HG03060 (cell line): ENCODE results near the gene SDK2.
"Not testable (repeated sequence)": the region's sequence is repeated elsewhere in the genome, so short reads cannot be mapped to it uniquely, and the experiment has no call there.

ENCODE experiments used
- ATAC-seq: cut with Tn5 transposase; IDR thresholded peaks from one replicate; pipeline ENCODE4 v1.9.1; 2021; ENCODE audit warnings: low read depth, moderate number of reproducible peaks; ENCODE audit not compliant: unreplicated experiment

SDK2 gene

DNA sequence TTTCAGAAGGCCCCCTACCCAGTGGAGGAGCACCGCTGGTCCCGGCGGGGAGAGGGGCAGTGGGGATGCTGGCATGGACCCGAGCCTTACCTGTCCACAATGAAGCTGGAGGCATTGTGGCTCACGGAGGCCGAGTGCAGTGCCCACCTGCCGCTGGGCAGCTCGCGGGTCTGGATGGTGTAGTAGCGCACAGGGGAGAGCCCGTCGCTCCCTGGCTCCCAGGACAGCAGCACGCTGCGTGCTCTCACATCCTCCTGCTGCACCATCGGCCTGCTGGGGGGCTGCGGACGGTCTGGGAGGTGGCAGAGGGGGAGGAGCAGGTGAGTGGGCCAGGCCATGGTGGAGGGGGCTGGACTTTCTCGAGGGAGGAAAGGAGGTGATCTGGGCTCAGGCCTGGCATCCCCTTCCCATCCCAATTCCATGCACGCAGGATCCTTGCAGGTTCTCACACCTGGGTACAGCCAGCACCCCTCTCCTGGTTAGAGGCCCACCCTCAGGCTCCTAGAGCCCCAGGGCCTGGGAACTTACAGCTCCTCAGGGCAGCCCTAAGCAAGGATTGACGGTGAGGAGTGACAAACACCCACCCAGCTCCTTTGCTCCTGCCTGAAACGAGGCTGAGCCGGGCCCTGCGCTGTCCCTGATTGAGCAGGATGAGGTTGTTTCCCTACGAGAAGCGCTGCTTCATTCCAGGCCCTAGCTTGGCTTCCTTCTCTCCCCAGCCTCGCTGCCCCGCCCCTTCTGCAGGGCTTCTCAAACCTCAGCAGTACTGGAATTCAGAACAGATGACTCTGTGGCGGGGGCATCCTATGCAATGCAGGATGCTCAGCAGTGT is 256.3 kb downstream of the SDK2 start:
- no peak for ATAC-seq

DNA sequence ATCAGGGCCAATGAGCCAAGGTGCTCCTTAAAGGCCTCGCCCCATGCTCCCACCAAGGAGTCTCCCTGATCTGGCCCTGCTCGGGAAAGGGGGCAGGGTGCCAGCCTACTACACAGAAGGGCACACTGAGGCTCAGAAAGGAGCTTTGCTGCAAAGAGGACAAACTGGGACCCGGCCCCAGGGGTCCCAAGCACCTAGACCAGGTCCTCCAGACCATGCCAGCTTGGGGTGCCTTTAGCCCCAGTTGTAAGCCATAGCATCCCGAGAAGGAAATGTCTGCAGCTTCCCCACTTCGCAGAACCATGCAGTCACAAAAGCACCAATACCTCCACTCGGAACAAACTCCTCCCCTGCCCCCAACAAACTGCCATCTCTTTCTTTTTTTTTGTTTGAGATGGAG is 257.7 kb downstream of the SDK2 start:
- no peak for ATAC-seq

DNA sequence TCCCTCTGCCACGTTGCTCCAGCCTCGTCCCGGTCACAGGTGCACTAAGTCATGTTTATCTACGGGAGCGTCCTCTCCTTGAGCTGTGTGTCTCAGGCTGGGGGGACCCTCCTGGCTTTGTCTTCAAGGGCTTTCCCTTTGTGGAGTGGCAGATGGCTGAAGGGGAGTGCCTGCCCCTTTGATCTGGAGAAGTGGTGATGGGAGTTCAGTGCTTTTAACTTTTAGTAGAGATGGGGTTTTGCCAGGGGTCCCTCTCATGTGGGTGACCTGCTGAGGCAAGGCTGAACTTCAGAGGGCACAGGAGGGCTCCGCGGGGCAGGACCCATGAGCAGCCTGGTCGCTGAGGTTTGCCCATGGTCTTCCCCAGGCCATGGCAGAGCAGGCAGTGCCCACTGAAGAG is 259.3 kb downstream of the SDK2 start:
- ATAC-seq: no peak

DNA sequence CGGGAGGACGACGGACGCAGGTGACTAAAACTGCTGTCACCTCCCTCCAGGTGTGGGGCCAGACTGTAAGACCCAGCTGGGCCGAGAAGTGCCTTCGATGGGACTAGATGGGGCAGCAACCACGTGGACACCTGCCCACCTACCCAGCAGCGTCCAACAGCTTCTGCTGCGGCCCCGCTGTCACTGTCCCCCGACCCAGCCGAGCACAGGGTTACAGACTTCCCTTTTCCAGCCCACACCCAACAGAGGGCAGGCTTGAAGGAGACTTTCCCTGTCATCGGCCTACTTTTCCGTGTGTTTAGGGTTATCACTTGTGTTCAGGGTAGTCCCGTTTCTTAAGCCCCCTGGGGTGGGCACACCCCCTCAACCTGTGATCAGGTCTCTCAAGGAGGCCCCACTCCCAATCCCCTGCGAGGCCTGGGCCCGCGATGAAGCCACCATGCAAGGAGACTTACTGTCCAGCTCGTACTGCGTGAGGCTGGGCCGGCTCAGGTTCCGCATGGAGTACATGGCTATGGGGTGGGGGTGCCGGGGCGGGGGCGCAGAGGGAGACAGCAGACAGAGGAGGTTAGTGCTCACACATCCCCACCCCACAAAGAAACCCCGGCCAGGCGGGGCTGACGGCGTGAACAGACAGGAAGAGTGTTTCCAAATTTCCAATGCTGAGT is 263.7 kb downstream of the SDK2 start:
- ATAC-seq: no peak

DNA sequence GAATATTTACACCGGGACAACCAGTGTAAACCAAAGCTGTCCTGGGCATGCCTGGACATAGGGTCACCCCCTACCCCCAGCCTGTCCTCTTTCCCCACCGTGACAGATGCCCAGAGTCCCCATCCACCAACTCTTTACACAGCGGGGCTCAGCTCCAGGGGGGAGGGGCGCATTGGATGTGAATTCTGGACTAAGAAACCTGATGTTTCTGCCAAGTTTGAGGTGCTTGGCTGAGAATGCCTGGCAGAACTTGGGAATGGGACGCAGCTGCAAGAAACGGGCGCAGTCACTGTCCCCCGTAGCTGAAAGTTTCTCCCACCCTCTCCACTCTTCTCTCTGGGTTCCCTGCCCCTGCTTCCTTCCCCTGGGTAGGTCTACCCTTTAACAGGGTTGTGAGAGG is 264.4 kb downstream of the SDK2 start:
- ATAC-seq: no peak

DNA sequence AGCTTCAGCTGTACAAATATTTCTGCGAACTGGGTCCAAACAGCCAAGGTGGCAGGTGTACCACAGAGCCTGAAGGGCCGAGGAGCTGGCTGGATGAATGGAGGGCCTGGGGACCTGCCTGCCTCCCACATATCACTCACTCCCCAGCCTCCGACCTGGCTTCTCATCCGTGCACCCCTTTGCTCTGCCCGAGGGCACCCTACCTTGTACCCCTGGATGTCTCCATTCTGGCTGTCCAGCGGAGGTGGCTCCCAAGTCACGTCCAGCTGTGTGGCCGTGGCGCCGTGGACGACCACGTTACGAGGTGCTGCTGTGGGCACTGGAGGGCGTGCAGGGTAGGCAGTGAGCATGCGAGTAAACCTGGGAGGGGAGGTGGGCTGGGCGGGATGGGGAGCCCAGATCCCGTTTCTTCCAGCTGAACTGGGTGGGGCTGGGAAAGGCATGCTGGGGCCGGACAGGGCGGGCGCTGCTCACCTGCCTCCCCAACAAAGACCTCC is 265.2 kb downstream of the SDK2 start:
- ATAC-seq: no peak

DNA sequence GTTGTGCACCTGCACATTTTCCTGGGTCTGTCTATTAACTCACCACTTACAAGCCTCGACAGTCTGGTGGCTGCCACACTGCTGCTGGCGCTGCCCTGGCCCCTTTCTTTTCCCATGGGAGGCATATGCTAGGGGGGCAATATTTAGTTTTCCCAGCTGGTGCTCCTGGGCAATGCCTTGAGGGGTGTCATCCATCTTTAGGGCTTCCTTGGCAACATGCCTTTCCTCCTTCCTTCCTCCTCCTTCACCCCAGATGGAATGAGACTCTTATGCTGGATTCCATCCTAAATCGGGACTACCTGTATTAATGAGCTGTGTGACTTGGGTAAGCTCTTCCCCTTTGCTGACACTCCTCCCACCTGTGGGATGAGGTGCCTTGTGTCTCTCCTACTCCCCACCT is 267.6 kb downstream of the SDK2 start:
- ATAC-seq: no peak

DNA sequence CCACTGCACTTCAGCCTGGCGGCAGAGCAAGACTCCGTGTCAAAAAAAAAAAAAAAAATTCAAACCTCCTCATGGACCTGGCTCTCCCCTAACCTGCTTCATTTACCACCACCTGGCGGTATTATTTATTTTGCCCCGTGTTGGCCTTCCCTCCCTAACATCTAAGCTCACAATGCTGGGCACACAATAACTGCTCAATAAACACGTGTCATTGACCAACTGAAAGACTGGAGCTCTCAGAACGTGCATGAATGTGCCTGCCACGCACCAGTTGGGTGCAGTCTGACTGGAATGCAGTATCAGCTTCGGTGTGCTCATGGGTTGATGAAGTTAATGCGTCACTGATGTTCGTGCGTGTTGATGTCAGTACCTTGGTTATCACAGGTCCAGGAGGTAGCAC is 268.1 kb downstream of the SDK2 start:
- no peak for ATAC-seq

DNA sequence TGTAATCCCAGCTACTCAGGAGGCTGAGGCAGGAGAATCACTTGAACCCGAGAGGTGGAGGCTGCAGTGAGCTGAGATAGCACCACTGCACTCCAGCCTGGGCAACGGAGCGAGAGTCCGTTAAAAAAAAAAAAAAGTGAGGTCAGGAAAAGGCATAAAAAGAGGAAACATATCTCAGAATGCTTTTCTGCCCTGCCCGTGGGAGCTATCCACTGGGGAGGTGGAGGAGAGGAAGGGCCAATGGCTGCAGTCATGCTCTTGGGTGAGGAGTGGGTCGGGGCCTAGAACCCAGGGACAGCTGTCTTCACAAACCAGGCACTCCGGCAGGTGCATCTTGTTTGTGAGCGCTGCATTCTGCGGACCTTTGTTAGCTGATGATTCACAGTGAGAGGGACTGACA is 272.4 kb downstream of the SDK2 start:
- no peak for ATAC-seq

DNA sequence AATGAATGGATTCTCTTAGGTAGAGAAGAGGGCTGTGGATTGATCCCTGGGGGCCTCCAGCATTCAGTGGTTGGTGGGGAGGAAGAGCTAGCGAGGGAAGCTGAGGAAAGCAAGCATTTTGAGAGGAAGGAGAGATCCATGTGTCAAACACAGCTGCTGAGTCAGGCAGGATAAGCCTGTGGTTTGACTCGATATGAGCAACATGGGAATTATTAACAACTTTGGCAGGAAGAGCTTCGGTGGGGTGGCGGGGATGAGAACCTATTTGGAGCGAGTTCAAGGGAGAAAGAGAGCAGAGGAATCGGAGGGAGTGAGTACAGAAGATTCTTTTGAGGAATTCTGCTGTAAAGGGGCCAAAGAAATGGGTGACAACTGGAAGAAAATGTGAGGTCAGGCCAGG is 273.0 kb downstream of the SDK2 start:
- ATAC-seq: no peak

DNA sequence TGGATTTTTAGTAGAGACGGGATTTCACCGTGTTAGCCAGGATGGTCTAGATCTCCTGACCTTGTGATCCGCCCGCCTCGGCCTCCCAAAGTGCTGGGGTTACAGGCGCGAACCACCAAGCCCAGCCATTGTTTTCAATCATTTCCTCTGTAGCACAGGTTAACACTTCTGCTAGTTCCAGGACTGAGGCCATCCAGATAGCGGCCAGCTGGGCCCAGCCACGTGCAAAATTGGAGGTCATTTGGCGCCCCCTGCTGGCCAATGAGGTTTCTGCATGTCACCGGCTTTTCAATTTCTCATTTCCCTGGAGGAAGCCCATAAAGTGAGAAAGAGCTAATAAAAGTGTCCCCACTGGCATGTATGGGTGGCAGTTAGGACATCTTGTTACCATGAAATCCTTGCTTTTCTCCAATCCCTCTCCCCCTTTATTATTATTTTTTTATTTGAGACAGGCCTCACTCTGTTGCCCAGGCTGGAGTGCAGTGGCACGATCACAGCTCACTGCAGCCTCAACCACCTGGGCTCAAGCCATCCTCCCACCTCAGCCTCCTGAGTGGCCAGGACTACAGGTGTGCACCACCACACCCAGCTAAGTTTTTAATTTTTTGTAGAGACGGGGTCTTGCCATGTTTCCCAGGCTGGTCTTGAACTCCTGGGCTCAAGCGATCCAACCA is 274.3 kb downstream of the SDK2 start:
- ATAC-seq: not testable (repeated sequence)

DNA sequence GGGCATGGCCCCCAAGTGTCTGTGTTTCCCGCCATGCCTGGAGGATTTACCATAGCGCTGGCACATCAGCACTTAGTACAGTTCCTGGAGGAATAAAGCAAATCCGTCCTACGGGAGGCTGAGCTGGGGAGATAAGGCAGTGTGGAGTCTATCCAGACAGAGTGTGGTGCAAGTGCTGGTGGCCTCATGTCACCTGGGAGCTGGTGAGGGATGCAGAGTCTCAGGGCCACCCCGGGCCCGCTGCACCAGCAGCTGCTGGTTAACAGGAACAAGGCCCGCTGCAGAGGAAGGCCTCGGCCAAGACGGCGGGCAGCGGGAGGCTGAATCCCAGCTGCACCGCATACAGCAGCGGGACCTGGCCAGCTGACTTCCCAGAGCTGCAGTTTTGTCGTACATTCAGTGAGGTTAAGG is 275.1 kb downstream of the SDK2 start:
- no peak for ATAC-seq

DNA sequence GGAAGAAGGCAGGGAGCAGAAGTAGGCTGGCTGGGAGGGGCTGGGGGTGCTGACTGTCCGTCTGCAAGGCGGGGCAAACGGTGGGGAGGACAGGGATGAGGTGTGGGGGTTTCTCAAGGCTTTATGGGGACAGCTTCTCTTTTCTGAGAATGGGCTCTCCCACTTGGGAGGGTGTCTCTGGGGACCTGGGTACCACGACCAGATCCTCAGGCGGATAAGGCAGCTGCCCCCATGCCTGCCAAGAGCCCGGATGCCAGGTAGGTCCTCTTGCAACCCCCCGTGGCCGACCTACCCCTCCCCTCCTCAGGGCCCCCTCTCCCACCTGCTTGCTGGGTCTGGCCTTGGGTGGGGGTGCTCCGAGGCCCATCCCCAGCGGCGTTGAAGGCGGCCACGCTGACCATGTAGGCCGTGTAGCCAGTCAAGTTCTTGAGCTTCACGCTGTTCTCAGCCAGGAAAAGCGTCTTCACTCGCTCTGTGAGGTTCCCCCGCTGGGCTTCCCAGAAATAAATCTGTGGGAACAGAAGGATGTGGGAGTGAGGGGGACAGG is 276.1 kb downstream of the SDK2 start:
- no peak for ATAC-seq

DNA sequence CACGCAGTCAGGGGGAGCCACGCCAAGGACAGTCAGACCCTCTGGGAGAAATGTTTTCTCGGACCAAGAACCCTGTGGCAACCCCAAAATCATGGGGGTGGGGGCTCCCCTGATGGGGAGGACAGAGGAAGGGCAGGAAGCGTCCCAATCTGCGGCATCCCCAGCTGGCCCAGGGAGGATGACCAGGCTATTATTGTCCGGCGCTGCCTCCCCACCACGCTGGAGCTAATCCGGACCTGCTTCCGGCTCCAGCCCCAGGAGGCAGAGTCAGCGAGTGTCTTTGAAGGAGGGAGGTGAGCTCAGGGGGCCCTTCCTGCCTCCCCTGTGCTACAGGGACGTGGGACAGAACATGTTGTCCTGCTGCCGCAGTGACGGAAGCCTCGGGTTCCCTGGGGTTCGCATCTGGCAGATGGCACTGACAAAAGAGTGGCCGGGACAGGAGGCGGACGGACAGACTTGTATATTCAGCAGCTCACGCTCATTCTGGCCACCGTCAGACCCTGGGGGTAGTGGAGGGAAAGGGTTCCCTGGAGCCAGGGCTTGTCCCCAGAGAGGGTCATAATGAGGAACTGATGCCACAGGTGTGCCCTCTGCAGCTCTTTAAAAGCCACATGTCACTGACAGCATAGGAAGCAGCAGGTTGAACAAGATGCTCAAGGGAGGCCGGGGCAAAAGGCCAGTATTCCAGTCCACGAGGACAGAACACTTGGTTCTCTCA is 278.2 kb downstream of the SDK2 start:
- ATAC-seq: no peak

DNA sequence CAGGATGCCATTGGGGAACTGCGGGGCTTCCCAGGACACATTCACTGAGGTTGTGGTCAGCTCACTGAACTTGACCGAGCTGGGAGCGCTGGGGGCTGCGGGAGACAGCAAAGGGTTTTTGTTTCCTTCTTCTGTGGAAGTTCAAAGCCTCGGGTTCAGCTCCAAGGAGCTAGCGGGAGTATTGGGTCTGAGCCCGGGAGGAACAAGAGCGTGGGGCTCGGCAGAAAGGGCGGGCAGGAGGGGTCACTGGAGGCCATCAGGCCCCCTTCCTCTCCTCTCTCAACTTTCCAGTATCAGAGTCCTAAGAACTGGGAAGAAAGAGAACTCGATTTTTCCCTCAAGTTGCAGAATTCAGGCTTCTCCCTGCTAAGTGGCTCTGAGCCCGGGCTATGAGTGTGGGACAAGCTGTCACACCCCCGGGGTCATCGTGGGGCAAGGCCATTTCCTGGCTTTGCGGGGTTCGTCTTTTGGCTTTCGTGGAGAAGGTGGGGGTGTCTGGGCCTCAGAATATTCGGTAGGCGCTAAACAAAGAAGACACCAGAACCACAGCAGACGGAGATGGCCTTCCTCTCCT is 278.9 kb downstream of the SDK2 start:
- no peak for ATAC-seq

DNA sequence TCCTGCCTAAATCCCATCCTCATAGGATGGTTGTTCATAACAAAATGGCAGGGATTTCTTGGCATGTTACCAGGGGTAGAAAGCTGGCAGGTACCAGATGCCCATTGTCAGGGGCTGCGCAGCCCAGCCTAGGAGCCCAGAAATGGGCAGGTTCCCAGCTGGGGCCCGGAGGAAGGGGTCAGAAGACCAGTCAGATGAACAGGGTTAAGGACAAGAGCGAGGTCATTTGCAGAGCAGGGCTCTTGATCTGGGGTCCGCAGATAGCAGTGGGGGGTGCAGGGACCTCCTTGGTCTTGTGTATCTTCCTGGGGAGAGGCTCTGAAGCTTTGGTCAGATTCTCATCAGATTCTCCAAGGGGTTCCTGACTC is 280.1 kb downstream of the SDK2 start:
- ATAC-seq: no peak

DNA sequence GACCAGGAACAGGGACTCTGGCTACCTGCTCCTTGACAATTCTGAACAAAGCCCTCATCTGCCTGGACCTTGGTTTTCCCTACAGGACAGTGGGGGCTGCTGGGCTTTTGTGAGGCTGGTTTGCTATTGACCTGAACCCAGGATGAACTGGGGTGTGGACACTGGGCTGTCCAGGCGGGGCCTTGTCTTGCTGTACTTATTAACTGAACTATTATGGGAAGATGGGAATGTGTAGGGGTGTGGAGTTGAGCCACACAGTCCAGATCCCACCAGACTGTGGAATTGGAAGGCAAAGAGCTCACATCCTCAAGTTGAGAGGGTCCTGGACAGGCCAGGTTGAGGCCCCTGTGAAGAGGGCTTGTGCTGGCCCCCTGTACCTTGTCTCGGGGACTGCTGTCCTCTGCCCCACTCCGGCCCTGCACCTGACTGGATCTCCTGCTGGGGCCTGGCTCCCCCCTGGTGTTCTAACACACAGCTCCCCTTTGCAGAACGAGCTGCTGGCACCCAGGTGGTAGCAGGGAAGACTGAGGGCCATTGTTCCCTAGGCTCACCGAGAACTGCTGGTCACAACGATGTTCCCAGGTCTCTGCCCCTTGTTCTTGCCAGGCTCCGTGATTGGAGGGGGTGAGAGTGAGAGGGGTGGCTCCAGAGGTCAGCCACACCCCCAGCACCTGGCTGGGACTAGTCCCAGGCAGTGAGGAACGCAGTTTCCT is 280.6 kb downstream of the SDK2 start:
- no peak for ATAC-seq

DNA sequence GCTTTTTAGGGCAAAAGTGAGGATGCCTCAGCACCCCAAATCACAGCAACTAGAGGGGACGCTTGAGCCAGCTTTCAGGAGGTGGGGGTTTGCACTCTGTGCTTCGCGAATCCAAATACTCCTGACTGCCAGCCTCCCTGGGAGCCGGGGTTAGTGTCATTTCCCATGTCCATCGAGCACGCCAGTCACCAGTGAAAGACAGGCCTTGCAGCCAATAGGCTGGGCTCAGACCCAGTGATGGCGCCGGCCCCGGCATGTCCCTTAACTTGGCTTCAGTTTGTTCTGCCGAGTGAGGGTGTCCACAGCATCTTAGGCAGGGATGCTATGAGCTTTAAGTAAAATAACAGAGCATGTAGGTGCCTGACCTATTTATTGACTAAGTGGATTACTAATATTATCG is 281.5 kb downstream of the SDK2 start:
- no peak for ATAC-seq

DNA sequence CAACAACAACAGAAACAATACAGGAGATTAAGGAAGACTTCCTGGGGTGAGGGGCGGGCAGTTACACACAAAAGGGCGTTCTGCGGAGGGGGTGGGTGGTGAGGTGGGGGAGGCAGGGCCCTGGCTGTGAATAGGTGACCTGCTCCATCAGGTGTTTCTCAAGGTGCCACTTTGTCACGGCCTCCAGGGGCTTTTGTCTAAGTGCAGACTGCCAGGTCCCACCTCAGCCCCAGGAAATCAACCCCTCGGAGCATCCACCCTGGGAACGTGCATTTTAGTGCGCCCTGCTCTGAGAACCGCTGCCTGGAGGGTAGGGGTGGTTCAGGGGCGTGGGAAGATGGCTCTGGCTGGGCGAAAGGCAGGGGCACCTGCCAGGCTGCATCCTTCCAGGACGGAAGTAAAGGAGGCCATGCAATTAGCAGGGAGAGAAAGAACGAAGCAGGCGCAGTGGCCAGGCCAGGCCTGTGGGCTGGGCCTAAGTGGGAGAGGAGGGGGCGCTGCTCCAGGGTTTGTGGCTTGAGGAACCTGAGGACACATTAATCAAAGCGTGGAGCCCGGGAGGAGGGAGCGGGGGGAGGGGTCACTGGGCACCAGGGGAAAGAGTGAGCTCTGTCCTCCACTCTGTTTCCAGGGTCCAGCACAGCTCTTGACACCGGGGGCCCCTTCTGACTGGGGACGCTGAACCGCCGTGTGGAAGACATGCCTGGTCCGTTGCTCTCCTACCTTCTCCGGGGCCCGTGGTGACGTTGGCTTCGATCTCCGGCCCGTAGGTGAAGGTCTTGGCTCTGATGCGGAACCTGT is 283.1 kb downstream of the SDK2 start:
- no peak for ATAC-seq
